Small intestine (tissue), 7 donors: ENCODE data around the gene PLEKHF1. TPM values are rescaled to one million over a fixed set of nuclear protein-coding genes. Genes with fewer than 3 reads are reported as not detected.

ENCODE experiments used
- DNase-seq, 2 donors: peaks; one replicate each; pipeline versions ENCODE4 v3.0.0 to v3.0.0-alpha.2; 2013
- FAIRE-seq: peaks from 2 replicates; lab custom pipeline; 2012; peaks lifted over from hg19 to GRCh38; lab: Jason Lieb, UNC
- H3K27ac ChIP-seq, 3 donors: one replicate each; pipeline ENCODE4 v1.5.1; 2013; ENCODE audit warnings: low read length in 2 of 3, mild to moderate bottlenecking in 2 of 3, control low read depth in 1 of 3, inconsistent platforms in 1 of 3, low read depth in 1 of 3, moderate library complexity in 1 of 3
- H3K27me3 ChIP-seq, 3 donors: one replicate each; pipeline ENCODE4 v1.6.1; 2013; ENCODE audit warnings: low read length in 3 of 3, inconsistent platforms in 1 of 3; ENCODE audit not compliant: control insufficient read depth in 3 of 3, insufficient read depth in 3 of 3
- H3K36me3 ChIP-seq, 3 donors: one replicate each; pipeline ENCODE4 v1.6.1; 2013; ENCODE audit warnings: low read length in 3 of 3, inconsistent platforms in 1 of 3, low read depth in 1 of 3, mild to moderate bottlenecking in 1 of 3, moderate library complexity in 1 of 3; ENCODE audit not compliant: control insufficient read depth in 3 of 3, insufficient read depth in 2 of 3
- H3K4me1 ChIP-seq, 3 donors: one replicate each; pipeline ENCODE4 v1.6.1; 2013; ENCODE audit warnings: low read length in 2 of 3, inconsistent platforms in 1 of 3, low read depth in 1 of 3, mild to moderate bottlenecking in 1 of 3, moderate library complexity in 1 of 3; ENCODE audit not compliant: control insufficient read depth in 3 of 3, insufficient read depth in 2 of 3
- H3K4me3 ChIP-seq, 3 donors: one replicate each; pipeline ENCODE4 v1.5.1; 2013; ENCODE audit warnings: low read length in 3 of 3, control low read depth in 1 of 3, inconsistent platforms in 1 of 3, low read depth in 1 of 3, mild to moderate bottlenecking in 1 of 3, moderate library complexity in 1 of 3
- H3K9me3 ChIP-seq, 2 donors: one replicate each; pipeline ENCODE4 v1.6.1; 2013; ENCODE audit warnings: low read depth in 1 of 2, low read length in 1 of 2; ENCODE audit not compliant: control insufficient read depth in 2 of 2, insufficient read depth in 1 of 2
- WGBS, 3 donors: extraction: QIAGEN DNeasy Blood & Tissue Kit; methylation state at CpG; one replicate each; pipeline ENCODE4 v1.1.7; 2013; 5-methylcytosine and 5-hydroxymethylcytosine counted together
- polyA plus RNA-seq, 4 donors: library from polyadenylated mRNA; stranded (reverse) in 3 of 4; unstranded in 1 of 4; fragments of 200-250 nt in 3 of 4; fragments of 120-200 nt in 1 of 4; gene quantifications; one replicate each; pipeline versions ENCODE4 v1.2.1 to v1.2.3, GENCODE V29; 2013
- donor health status: healthy with polysubstance abuse.
- donor health status: control.
- donor health status: control.
- donor health status: Bipolar disorder and iron deficiency.
- donor health status: healthy.

Gene PLEKHF1
- polyA plus RNA-seq, 4 donors: 1.6 to 12.2 (median 7.1) TPM

- Histone ChIP-seq H3K4me1 (no peaks in the 10 kb centered on the region), H3K9me3 (no peaks in the 10 kb centered on the region), H3K27me3 (no peaks in the 10 kb centered on the region), H3K36me3 (no peaks in the 10 kb centered on the region), H3K4me3 (no peak overlapping the region), H3K27ac (no peak overlapping the region)
- FAIRE-seq (no peak), DNase-seq (no peak)
- WGBS, 3 donors: 87 to 88% (median 87%) methylated on average over 12 of the region's 12 CpGs
Observed at GRCh38 chr19:29640231-29640630, 25.0 kb upstream of the PLEKHF1 start.

DNA sequence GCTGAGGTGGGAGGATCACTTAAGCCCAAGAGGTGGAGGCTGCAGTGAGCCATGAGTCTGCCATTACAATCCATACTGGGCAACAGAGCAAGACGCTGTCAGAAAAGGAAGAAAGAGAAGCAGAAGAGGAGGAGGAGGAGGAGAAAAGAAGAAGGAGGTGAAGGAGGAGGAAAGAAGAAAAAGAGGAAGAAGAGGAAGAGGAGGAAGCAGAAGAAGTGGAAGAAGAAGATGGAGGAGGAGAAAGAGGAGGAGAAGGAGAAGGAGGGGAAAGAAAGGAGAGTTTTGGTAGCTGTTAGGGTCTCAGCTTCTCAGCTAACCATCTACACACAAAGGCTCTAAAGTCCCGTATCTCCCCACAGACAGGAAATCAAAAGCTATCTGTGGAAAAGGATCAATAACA is 23.7 kb upstream of the PLEKHF1 start:
- Histone ChIP-seq H3K27ac (no peak overlapping the region), H3K9me3 (no peaks in the 10 kb centered on the region), H3K36me3 (no peaks in the 10 kb centered on the region), H3K4me3 (no peak overlapping the region), H3K4me1 (no peaks in the 10 kb centered on the region), H3K27me3 (no peaks in the 10 kb centered on the region)
- 65 to 81% (median 72%) methylated on average over 2 of the region's 2 CpGs for WGBS, 3 donors
- no peak for DNase-seq
- FAIRE-seq: no peak

- no peak overlapping the region for H3K27ac ChIP-seq
- no peaks in the 10 kb centered on the region for H3K36me3 ChIP-seq
- 80 to 85% (median 81%) methylated on average over 7 of the region's 7 CpGs for WGBS, 3 donors
- DNase-seq (no peak), FAIRE-seq (no peak)
- no peaks in the 10 kb centered on the region for H3K27me3 ChIP-seq
- no peaks in the 10 kb centered on the region for H3K4me1 ChIP-seq
- no peaks in the 10 kb centered on the region for H3K9me3 ChIP-seq
- no peak overlapping the region for H3K4me3 ChIP-seq
Observed at GRCh38 chr19:29643361-29643935, 21.8 kb upstream of the PLEKHF1 start.

DNA sequence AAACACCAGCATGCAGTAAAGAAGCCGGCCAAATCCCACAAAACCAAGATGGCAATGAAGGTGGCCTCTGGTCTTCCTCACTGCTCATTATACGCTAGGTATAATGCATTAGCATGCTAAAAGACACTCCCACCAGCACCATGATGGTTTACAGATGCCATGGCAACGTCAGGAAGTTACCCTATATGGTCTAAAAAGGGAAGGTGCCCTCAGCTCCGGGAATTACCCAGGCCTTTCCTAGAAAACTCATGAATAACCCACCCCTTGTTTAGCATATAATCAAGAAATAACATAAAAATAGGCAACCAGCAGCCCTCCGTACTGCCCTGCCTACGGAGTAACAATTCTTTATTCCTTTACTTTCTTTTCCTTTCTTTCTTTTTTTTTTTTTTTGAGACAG is 21.1 kb upstream of the PLEKHF1 start:
- FAIRE-seq (no peak), DNase-seq (no peak)
- no peak overlapping the region for H3K27ac ChIP-seq
- 82 to 89% (median 87%) methylated on average over 6 of the region's 6 CpGs for WGBS, 3 donors
- H3K4me3 ChIP-seq: no peak overlapping the region
- no peaks in the 10 kb centered on the region for H3K36me3 ChIP-seq
- H3K4me1 ChIP-seq: no peaks in the 10 kb centered on the region
- H3K27me3 ChIP-seq: no peaks in the 10 kb centered on the region
- no peaks in the 10 kb centered on the region for H3K9me3 ChIP-seq

GRCh38 chr19:29645491-29645867 is 19.8 kb upstream of the PLEKHF1 start:
- Histone ChIP-seq H3K36me3 (no peaks in the 10 kb centered on the region), H3K4me1 (no peaks in the 10 kb centered on the region), H3K27ac (no peak overlapping the region), H3K4me3 (no peak overlapping the region), H3K27me3 (no peaks in the 10 kb centered on the region), H3K9me3 (no peaks in the 10 kb centered on the region)
- DNase-seq (no peak), FAIRE-seq (no peak)
- WGBS, 3 donors: 41 to 54% (median 45%) methylated on average over 5 of the region's 5 CpGs

GRCh38 chr19:29645911-29646310 is 19.4 kb upstream of the PLEKHF1 start:
- no peak overlapping the region for H3K4me3 ChIP-seq
- no peaks in the 10 kb centered on the region for H3K9me3 ChIP-seq
- no peaks in the 10 kb centered on the region for H3K27me3 ChIP-seq
- DNase-seq (no peak), FAIRE-seq (no peak)
- H3K27ac ChIP-seq: no peak overlapping the region
- no peaks in the 10 kb centered on the region for H3K36me3 ChIP-seq
- no peaks in the 10 kb centered on the region for H3K4me1 ChIP-seq
- WGBS, 3 donors: 20 to 43% (median 27%) methylated on average over 8 of the region's 8 CpGs

- H3K9me3 ChIP-seq: no peaks in the 10 kb centered on the region
- FAIRE-seq: no peak
- 57 to 64% (median 62%) methylated on average over 7 of the region's 7 CpGs for WGBS, 3 donors
Observed at GRCh38 chr19:29650772-29651387, 14.4 kb upstream of the PLEKHF1 start.

GRCh38 chr19:29651622-29652394 is 13.5 kb upstream of the PLEKHF1 start:
- Histone ChIP-seq H3K4me3 (no peak overlapping the region), H3K27ac (no peak overlapping the region), H3K4me1 (no peaks in the 10 kb centered on the region), H3K9me3 (no peaks in the 10 kb centered on the region), H3K27me3 (peaks cover 0 to 3% (median 2%) of the 10 kb centered on the region in 3 donors), H3K36me3 (no peaks in the 10 kb centered on the region)
- 80 to 84% (median 82%) methylated on average over 7 of the region's 7 CpGs for WGBS, 3 donors
- no peak for DNase-seq
- no peak for FAIRE-seq

More at GRCh38 chr19:29650772-29651387, 14.4 kb upstream of the PLEKHF1 start:
- peaks cover 0 to 3% (median 2%) of the 10 kb centered on the region in 3 donors for H3K27me3 ChIP-seq
- H3K36me3 ChIP-seq: no peaks in the 10 kb centered on the region
- H3K4me1 ChIP-seq: no peaks in the 10 kb centered on the region
- H3K27ac ChIP-seq: no peak overlapping the region
- no peak for DNase-seq
- no peak overlapping the region for H3K4me3 ChIP-seq
